GM21367 (cell line): Measurements from ENCODE around the gene ASB16.
"Not testable (repeated sequence)": the region's sequence is repeated elsewhere in the genome, so short reads cannot be mapped to it uniquely, and the experiment has no call there.

Source experiments
- ATAC-seq: cut with Tn5 transposase; IDR thresholded peaks from one replicate; pipeline ENCODE4 v1.9.1; 2021; ENCODE audit not compliant: unreplicated experiment

ASB16 gene

GRCh38 chr17:44146375-44147346 is 23.8 kb upstream of the ASB16 start:
- ATAC-seq = no peak

GRCh38 chr17:44147812-44148211 is 22.7 kb upstream of the ASB16 start:
- ATAC-seq = no peak

DNA sequence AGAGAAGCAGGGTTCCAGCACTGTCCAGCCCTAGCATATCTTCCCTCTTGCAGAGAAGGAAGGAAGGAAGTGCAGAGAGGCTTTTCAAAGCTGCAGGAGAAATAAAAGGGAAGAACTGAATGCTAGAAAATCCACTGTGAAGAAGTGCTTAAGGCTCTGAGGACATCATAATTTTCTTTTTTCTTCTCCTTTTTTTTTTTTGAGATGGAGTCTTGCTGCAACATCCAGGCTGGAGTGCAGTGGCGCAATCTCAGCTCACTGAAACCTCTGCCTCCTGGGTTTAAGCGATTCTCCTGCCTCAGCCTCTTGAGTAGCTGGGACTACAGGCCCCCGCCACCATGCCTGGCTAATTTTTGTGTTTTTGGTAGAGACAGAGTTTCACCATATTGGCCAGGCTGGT is 21.4 kb upstream of the ASB16 start:
- ATAC-seq = not testable (repeated sequence)

GRCh38 chr17:44149750-44150329 is 20.7 kb upstream of the ASB16 start:
- no peak for ATAC-seq

DNA sequence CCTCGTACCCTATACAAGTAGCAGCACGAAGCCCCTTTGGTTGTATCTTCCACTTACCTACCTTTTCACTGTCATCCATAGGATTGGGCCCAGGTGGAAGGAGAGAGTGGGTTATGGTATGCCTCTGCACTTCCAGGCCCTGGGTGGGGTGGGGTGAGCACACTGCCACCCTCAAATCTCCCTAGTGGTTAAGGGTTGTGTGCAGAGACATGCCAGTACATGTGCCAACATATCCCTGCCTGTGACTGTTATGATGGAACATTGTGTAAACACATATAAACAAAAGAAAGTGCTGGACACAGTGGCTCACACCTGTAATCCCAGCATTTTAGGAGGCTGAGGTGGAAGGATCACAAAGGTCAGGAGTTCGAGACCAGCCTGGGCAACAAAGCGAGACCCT is 17.6 kb upstream of the ASB16 start:
- ATAC-seq = no peak

- no peak for ATAC-seq
These were observed 15.0 kb upstream of the ASB16 start for GRCh38 chr17:44155488-44155887.

DNA sequence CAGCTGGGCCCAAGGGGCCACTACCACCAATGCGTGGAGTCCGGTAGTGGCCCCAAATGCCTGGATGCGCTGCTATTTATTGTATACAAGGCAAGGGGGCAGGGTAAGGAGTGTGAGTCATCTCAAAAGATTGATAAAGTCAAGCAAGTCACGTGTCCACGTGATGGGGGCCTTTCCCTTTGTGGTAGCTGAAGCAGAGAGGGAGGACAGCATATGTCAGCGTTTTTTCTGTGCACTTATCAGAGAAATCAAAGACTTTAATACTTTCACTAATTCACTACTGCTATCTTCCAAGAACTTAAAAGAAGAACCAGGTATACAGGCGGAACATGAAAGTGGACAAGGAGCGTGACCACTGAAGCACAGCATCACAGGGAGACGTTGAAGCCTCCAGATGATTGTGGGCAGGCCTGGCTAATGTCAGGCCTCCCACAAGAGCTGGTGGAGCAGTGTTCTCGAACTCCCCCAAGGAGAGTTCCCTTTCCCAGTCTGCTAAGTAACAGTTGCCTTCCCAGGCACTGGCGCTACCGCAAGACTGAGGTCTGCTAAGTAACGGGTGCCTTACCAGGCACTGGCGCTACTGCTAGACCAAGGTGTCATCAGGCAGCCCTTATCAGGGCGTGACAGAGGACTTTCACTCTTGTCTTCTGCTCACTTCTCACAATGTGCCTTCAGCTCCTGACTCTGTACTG is 10.8 kb upstream of the ASB16 start:
- ATAC-seq = no peak

- no peak for ATAC-seq
These were observed 6.0 kb upstream of the ASB16 start for GRCh38 chr17:44164476-44164875.

GRCh38 chr17:44167181-44167861 is 3.2 kb upstream of the ASB16 start:
- no peak for ATAC-seq

DNA sequence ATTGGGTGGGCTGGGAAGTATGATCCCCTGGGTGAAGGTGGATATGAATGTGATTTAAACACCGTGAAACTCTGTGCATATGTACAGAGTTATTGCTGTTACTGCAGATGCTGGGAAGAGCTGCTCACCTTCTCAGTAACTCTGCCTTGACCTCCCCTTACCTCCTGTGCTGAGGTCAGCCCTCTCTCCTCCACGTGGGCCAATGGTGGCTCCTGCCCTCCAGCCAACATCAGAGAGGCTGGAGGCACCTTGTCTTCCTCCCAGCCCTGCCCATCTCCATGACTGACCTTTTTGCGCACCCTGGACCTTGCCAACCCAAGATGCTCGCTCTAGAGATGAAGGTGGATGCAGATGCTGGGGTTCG is 387 bp upstream of the ASB16 start:
- ATAC-seq = no peak

GRCh38 chr17:44171931-44172455 is 1.5 kb downstream of the ASB16 start:
- ATAC-seq = no peak

GRCh38 chr17:44174427-44174826 is 3.9 kb downstream of the ASB16 start:
- no peak for ATAC-seq

DNA sequence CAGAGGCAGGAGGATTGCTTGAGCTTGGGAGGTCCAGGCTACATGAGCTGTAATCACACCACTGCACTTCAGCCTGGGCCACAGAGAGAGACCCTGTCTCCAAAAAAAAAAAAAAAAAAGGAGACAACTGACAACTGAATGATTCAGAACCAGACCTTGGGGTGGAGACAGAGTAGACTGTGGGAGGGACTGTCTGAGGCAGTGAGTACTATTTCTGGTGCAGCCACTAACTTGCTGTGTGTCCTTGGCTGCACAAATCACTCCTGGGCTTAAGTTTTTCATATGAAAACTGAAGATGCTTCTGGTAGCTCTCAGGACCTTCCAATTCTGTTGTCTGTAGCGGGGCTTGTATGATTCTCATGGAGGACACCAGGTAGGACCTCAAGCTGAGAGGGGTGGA is 5.8 kb downstream of the ASB16 start:
- no peak for ATAC-seq

DNA sequence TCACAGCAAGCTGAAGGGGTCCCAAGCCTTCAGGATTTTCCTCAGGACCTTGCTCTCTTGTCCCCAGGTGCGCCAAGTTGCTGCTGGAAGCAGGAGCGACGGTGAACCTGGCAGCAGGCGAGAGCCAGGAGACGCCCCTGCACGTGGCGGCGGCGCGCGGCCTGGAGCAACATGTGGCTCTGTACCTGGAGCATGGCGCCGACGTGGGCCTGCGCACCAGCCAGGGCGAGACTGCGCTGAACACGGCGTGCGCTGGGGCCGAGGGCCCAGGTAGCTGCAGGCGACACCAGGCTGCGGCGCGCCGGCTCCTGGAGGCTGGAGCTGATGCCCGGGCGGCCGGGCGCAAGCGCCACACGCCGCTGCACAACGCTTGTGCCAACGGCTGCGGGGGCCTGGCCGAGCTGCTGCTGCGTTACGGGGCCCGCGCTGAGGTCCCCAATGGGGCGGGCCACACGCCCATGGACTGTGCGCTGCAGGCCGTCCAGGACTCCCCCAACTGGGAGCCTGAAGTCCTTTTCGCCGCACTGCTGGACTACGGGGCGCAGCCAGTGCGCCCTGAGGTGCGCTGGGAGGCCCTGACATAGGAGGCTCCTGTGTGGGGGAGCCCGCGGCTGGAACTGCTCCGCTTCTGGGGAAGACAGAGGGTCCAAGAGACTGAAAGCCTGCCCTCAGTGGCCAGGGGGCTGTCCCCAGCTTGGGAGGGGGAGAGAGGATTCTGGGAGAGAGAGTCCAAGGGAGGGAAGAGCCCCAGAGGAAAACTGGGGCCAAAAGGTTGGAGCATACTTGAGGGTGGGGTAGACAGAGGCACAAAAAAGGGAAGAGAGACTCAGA is 6.4 kb downstream of the ASB16 start:
- ATAC-seq = no peak

DNA sequence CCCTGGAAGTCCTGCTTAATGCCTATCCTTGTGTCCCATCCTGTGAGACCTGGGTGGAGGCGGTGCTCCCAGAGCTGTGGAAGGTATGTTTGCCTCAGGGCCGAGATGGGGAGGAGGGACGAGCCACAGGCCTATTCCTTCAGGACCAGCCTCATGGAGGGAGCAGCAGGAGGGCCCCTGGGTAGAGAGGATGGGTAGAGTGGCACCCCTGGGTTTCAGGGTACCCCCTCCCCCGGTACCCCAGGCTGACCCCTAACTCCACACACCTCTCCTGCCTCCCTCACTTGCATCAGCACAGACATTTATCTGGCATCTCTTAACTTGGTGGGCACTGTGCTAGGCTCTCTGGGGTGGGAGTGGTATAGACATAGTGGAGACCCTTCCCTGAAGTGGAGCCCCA is 7.1 kb downstream of the ASB16 start:
- ATAC-seq = no peak

DNA sequence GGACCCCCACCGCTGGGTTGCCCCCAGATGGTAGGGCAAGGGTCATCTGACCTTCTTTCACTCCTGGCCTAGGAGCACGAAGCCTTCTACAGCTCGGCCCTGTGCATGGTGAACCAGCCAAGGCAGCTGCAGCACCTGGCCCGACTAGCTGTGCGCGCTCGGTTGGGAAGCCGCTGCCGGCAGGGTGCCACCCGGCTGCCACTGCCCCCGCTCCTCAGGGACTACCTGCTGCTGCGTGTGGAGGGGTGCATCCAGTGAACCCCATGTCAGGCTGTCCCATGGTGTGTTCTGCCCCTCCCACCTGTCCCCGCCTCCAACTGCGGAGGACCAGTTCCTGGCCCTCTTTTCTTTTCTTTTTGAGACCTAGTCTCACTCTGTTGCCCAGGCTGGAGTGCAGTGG is 7.6 kb downstream of the ASB16 start:
- ATAC-seq = no peak

- ATAC-seq = no peak
These were observed 12.5 kb downstream of the ASB16 start for GRCh38 chr17:44183024-44183423.

GRCh38 chr17:44184212-44184810 is 13.8 kb downstream of the ASB16 start:
- no peak for ATAC-seq

- ATAC-seq = peak; percentile 79
These were observed 16.0 kb downstream of the ASB16 start, which contains the start of gene TMUB2 for GRCh38 chr17:44186307-44187130. TMUB2 (plus strand) TSS chr17:44186972; CDS start chr17:44187709, 737 bp downstream.
